Mesothelial cell of epicardium (in vitro differentiated cells): Measurements from ENCODE around the gene CSNK1G2. TPM values are rescaled to one million over a fixed set of nuclear protein-coding genes. Genes with fewer than 3 reads are reported as not detected.

Experiments
- DNase-seq, 2 experiments: peaks; one replicate each; pipeline ENCODE4 v3.0.0; 2021; ENCODE audit warnings: low spot score in 2 of 2; ENCODE audit not compliant: unreplicated experiment in 2 of 2
- H3K27ac Mint-ChIP-seq: 2 replicates; pipeline ENCODE4 v1.8.0; 2021; ENCODE audit warnings: mixed read lengths
- H3K27me3 Mint-ChIP-seq: 2 replicates; pipeline ENCODE4 v1.8.0; 2021; ENCODE audit warnings: low read depth, mixed read lengths
- H3K36me3 Mint-ChIP-seq: 2 replicates; pipeline ENCODE4 v1.8.0; 2021; ENCODE audit warnings: mixed read lengths
- H3K4me1 Mint-ChIP-seq: 2 replicates; pipeline ENCODE4 v1.8.0; 2021; ENCODE audit warnings: mixed read lengths
- H3K4me3 Mint-ChIP-seq: 2 replicates; pipeline ENCODE4 v1.8.0; 2021; ENCODE audit warnings: mild to moderate bottlenecking, moderate library complexity, mixed read lengths
- H3K9me3 Mint-ChIP-seq: 2 replicates; pipeline ENCODE4 v1.8.0; 2021; ENCODE audit warnings: mixed read lengths
- total RNA-seq: library from RNA; stranded (reverse); gene quantifications from 3 replicates; pipeline ENCODE4 v1.2.1, GENCODE V29; 2021
- TF ChIP-seq, protein P1 (sequence below): fragments of 200-600 bp; sonication (generic); IDR thresholded peaks from one replicate; pipeline ENCODE4 v1.5.0; 2021; ENCODE audit warnings: antibody characterized with exemption; ENCODE audit not compliant: unreplicated experiment

CSNK1G2 gene
- total RNA-seq, 1 donor from 2014 or later = 79.1 TPM

- no peak overlapping the region for H3K27ac Mint-ChIP-seq
- TF ChIP-seq, protein P1, sequence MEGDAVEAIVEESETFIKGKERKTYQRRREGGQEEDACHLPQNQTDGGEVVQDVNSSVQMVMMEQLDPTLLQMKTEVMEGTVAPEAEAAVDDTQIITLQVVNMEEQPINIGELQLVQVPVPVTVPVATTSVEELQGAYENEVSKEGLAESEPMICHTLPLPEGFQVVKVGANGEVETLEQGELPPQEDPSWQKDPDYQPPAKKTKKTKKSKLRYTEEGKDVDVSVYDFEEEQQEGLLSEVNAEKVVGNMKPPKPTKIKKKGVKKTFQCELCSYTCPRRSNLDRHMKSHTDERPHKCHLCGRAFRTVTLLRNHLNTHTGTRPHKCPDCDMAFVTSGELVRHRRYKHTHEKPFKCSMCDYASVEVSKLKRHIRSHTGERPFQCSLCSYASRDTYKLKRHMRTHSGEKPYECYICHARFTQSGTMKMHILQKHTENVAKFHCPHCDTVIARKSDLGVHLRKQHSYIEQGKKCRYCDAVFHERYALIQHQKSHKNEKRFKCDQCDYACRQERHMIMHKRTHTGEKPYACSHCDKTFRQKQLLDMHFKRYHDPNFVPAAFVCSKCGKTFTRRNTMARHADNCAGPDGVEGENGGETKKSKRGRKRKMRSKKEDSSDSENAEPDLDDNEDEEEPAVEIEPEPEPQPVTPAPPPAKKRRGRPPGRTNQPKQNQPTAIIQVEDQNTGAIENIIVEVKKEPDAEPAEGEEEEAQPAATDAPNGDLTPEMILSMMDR = no peak
Measured at GRCh38 chr19:2026770-2027169, 85.8 kb downstream of the CSNK1G2 start.

GRCh38 chr19:2027361-2027760 is 86.4 kb downstream of the CSNK1G2 start:
- Mint-ChIP-seq H3K4me1 (peaks cover 7% of the 10 kb centered on the region), H3K9me3 (no peaks in the 10 kb centered on the region), H3K36me3 (no peaks in the 10 kb centered on the region), H3K4me3 (no peak overlapping the region), H3K27ac (no peak overlapping the region), H3K27me3 (no peaks in the 10 kb centered on the region)
- no peak for DNase-seq
- TF ChIP-seq, protein P1 = no peak

More at GRCh38 chr19:2026770-2027169, 85.8 kb downstream of the CSNK1G2 start:
- Mint-ChIP-seq H3K27me3 (no peaks in the 10 kb centered on the region), H3K4me1 (peaks cover under 1% of the 10 kb centered on the region), H3K36me3 (no peaks in the 10 kb centered on the region), H3K4me3 (no peak overlapping the region), H3K9me3 (no peaks in the 10 kb centered on the region)
- DNase-seq = no peak

Other genes with a start within 250 kb of the CSNK1G2 start
- gene ONECUT3, start 187.7 kb upstream of the CSNK1G2 start, total RNA-seq = not detected in 3 replicates
- gene ATP8B3, start 128.9 kb upstream of the CSNK1G2 start, total RNA-seq = 2.2 to 2.4 TPM (median 2.3 TPM) in 3 replicates
- 41.6 to 46.6 TPM (median 44.3 TPM) in 3 replicates for gene REXO1, start 92.7 kb upstream of the CSNK1G2 start, total RNA-seq
- gene KLF16, start 77.6 kb upstream of the CSNK1G2 start, total RNA-seq = 22.0 to 24.1 TPM (median 23.5 TPM) in 3 replicates
- 59.4 to 67.2 TPM (median 62.0 TPM) in 3 replicates for gene ABHD17A, start 55.7 kb upstream of the CSNK1G2 start, total RNA-seq
- 14.2 to 17.2 TPM (median 15.5 TPM) in 3 replicates for gene ADAT3, start 35.8 kb upstream of the CSNK1G2 start, total RNA-seq
- gene SCAMP4, start 35.8 kb upstream of the CSNK1G2 start, total RNA-seq = 93.5 to 97.7 TPM (median 93.5 TPM) in 3 replicates
- gene BTBD2, start 74.5 kb downstream of the CSNK1G2 start, total RNA-seq = 112 to 118 TPM (median 114 TPM) in 3 replicates
- gene MKNK2, start 110.1 kb downstream of the CSNK1G2 start, total RNA-seq = 92.6 to 97.1 TPM (median 95.9 TPM) in 3 replicates
- 33.0 to 34.7 TPM (median 34.1 TPM) in 3 replicates for gene MOB3A, start 155.2 kb downstream of the CSNK1G2 start, total RNA-seq
- gene IZUMO4, start 155.7 kb downstream of the CSNK1G2 start, total RNA-seq = 11.0 to 14.4 TPM (median 13.8 TPM) in 3 replicates
- gene AP3D1, start 210.4 kb downstream of the CSNK1G2 start, total RNA-seq = 107 to 116 TPM (median 115 TPM) in 3 replicates
- 54.1 to 59.1 TPM (median 58.2 TPM) in 3 replicates for gene DOT1L, start 222.8 kb downstream of the CSNK1G2 start, total RNA-seq